D341Med (cell line): Measurements from ENCODE around the gene FNDC3B.
"Not testable (repeated sequence)": the region's sequence is repeated elsewhere in the genome, so short reads cannot be mapped to it uniquely, and the experiment has no call there.

Experiments
- DNase-seq: peaks from one replicate; pipeline ENCODE4 v3.0.0; 2012; ENCODE audit warnings: low spot score

The FNDC3B gene

GRCh38 chr3:172241405-172241804 is 202.0 kb downstream of the FNDC3B start:
- DNase-seq: no peak

GRCh38 chr3:172242471-172242870 is 203.1 kb downstream of the FNDC3B start:
- not testable (repeated sequence) for DNase-seq

DNA sequence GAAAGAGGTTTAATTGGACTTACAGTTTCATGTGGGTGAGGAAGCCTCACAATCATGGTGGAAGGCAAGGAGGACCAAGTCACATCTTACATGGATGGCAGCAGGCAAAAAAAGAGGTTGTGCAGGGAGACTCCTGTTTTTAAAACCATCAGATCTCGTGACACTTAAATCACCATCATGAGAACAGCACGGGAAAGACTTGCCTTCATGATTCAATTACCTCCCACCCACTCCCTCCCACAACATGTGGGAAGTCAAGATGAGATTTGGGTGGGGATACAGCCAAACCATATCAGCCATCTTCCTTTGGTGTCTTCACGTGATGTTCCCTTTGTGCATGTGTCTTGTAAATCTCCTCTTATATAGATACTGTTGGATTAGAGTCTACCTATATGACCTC is 204.0 kb downstream of the FNDC3B start:
- not testable (repeated sequence) for DNase-seq

GRCh38 chr3:172244011-172244410 is 204.6 kb downstream of the FNDC3B start:
- DNase-seq: no peak

GRCh38 chr3:172245241-172245640 is 205.9 kb downstream of the FNDC3B start:
- no peak for DNase-seq

DNA sequence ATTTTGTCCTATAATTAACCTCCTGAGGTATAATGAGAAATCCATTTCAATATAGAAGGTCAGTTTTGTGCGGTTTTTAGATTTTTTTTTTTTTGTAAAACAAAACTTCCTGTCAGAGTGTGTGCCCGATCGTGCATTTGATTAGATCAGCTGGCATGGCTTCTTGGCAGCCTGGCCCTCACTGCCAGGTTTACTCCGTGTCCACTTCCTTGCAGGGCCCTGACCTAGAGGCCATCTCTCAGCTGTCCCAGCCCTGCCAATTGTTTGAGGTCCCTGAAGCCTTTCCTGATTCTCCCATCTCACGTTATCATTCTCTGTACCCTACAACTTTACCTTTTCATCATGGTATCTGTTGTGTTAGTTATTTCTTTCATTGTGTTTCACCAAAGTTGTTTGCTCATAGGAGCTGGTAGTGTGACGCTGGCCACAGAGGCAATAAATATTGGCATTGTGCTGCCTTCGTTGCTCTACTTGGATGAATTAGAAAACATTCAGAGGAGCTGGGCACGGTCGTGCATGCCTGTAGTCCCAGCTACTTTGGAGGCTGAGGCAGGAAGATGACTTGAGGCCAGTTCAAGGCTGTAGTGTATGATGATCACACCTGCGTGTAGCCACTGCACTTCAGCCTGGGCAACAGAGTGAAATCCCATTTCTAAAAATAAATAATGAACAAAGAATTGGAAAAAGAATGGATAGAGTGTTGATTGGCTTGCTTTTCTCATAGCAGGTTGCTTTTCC is 206.9 kb downstream of the FNDC3B start:
- no peak for DNase-seq

DNA sequence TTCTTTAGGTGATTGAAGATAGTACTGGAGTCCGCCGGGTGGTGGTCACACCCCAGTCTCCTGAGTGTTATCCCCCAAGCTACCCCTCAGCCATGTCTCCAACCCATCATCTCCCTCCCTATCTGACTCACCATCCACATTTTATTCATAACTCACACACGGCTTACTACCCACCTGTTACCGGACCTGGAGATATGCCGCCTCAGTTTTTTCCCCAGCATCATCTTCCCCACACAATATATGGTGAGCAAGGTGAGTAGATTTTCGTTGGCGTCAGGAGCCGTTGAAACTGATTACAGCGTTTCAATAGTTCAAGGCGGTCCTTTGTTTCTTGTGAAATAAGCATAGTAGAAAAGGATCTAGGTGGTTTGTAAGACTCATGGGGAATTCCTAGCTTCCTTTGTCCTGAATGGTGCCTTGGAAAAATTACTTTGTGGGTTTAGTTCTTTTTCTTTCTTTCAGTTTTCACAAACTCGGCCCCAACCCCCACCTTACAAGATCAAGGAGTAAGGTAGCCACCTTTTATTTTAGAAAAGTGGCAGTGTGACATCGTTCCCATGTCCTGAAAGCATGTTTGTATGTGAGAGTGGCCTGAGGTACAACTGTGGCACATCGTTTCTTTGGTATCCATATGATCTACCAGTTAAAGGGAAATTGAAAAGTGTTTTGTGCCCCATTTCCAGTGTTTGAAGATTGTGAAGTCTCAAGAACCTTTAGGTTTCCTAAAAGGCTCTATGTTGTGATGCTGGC is 208.3 kb downstream of the FNDC3B start:
- DNase-seq: no peak

DNA sequence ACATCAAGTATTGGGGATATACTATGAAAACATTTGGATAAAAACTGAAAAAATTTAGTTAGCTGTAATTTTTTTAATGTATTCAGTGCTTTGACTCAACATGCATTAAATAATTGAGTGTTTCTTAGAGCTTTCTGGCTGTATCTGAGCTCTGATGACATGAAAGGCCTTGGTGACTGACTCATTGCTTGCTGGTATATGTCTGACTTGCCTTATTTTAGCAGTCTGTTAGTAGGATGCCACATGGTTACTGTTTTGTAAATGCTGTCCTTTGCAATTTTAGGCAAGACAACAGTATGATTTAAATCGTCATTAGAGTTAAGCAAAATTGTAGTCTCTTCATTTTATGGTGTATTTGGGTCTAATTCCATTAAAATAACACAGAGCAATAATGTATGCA is 209.7 kb downstream of the FNDC3B start:
- no peak for DNase-seq

DNA sequence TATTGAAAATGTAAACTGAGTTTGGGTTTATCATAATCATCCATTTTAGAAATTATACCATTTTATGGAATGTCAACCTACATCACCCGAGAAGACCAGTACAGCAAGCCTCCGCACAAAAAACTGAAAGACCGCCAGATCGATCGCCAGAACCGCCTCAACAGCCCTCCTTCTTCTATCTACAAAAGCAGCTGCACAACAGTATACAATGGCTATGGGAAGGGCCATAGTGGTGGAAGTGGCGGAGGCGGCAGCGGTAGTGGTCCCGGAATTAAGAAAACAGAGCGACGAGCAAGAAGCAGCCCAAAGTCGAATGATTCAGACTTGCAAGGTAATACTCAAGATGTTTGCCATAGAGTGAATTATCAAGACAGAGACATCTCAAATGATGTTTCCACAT is 211.8 kb downstream of the FNDC3B start:
- DNase-seq: no peak

DNA sequence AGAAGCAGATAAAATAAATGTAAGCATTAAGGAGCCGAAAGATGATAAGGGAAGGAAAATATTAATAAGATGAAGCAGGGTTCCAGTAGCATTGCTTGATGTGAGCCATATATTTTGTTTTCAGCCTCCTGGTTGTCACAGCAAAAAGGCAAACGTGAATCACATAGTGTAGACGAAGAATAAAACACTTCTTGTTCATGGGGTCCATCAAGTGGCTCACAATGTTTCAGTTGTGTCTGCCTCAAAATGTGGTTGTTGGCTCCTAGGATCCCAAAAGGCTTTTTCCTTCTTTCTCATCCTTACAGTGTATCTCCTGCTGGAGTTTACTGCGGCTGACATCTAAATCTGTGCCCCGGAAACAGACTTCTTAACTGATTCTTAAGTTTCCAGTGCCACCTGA is 213.8 kb downstream of the FNDC3B start:
- DNase-seq: no peak

GRCh38 chr3:172254542-172254941 is 215.2 kb downstream of the FNDC3B start:
- no peak for DNase-seq

DNA sequence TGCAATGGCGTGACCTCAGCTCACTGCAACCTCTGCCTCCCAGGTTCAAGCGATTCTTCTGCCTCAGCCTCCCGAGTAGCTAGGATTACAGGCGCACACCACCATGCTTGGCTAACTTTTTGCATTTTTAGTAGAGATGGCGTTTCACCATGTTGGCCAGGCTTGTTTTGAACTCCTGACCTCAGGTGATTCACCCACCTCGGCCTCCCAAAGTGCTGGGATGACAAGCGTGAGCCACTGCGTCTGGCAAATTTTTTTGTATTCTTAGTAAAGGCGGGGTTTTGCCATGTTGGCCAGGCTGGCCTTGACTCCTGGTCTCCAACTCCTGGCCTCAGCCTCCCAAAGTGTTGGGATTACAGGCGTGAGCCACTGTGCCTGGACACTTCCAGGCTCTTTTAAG is 215.9 kb downstream of the FNDC3B start:
- not testable (repeated sequence) for DNase-seq

GRCh38 chr3:172256101-172256734 is 216.8 kb downstream of the FNDC3B start:
- no peak for DNase-seq

- DNase-seq: no peak
These were observed 218.4 kb downstream of the FNDC3B start for GRCh38 chr3:172257648-172258400.

GRCh38 chr3:172258624-172259023 is 219.2 kb downstream of the FNDC3B start:
- DNase-seq: no peak

DNA sequence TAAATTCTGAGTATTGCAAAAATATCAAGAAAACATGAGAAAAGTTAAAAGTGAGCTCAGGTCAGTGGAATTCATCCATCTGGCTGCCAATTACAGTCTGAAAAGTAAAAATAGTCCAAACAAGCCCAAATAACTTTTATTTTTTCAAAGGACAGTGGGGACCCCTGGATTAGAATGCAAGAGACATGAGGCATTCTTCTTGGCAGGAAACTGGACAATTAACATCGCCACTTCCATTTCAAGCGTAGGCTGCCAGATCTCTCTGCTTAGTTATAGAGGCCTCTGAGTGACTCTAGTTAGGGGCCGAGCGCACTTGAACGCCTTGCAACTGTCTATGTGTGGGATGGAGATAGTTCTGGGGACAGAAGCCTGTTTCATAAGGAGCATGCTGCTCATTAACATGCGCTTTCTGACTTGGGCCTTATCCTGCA is 219.7 kb downstream of the FNDC3B start:
- no peak for DNase-seq

DNA sequence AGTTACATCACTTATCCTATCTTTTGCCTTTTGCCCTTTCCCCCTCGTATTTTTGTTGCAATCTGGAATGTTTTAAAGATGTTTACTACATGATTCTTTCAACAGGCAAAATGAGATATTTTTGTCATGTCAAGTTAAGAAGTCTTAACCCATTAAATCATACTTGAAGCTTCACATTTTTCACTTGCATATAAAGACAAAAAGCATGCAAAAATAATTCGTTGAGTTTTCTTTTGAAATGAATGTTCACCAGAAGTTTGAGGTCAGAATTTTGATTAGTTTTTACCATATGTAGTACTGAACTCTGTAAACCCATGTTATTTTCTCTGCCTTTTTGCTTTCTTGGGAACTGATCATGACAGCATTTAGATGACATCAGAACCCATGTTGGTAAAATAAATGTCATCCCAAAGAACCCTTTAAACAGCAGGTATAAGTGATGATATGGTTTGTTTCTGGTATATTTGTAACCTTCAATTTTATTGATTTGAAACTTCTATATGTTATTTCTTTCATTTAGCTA is 220.4 kb downstream of the FNDC3B start:
- DNase-seq: no peak

- no peak for DNase-seq
These were observed 221.0 kb downstream of the FNDC3B start for GRCh38 chr3:172260381-172260780.

DNA sequence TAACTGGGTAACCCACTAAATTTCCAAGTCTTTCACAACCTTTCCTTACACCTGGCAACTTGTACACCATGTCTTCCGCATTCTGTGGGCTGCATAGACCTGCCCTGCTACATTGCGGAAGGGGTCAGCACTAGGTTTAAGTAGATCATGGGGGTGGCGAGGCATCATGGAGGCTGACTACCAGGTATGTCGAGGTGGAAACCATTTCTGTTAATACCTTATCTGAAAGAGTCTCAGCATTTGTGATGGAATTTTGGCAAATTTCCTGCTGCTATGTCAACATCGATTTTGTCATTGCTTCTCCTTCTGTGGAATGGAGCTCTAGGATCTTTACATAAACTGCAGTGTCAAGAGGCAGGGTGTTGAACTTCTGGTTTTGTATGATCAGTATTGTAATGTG is 221.7 kb downstream of the FNDC3B start:
- no peak for DNase-seq

- no peak for DNase-seq
These were observed 223.7 kb downstream of the FNDC3B start for GRCh38 chr3:172262991-172263608.

GRCh38 chr3:172263781-172264486 is 224.6 kb downstream of the FNDC3B start:
- DNase-seq: no peak
